ENCODE measurements around the gene CYYR1.

DNA sequence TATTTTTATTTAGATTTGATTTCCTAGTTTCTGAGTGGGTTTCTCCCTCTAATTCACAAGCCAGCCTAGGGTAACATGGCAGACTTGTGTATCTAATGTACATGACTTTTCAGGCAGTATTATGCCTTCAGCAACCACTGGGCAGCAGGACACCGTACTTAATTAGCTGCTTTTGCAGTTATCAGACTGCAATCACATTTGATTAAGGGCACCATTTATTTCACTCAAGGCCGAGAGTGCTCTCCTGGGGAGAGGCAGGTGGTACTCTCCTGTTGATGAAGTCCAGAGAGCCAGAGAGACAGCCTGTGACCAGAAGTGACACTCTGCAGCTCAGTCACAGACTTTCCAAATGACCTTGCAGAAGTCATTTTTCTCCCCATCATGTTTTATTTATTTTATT is 18.7 kb downstream of the CYYR1 start:
- no peak for TF ChIP-seq CTCF (conservative IDR thresholded peaks at IDR 0.05; ENCODE audit: low read depth, low read length)
- no peak for TF ChIP-seq EZH2 (IDR thresholded peaks at IDR 0.05; ENCODE audit: low read length, unreplicated experiment)
